ENCODE data around the gene TCF4.

GRCh38 chr18:55446996-55447671, 140.9 kb downstream of the TCF4 start:
- no peak for TF ChIP-seq EZH2phosphoT487 (IDR thresholded peaks at IDR 0.05; ENCODE audit: borderline replicate concordance)
- no peak for TF ChIP-seq CTCF (conservative IDR thresholded peaks at IDR 0.05; ENCODE audit: low read length)

Data from Loucy (cell line).